Germinal center (tissue), 1 donor: ENCODE data around the gene ALDH4A1.

Experiments
- DNase-seq: peaks from one replicate; pipeline ENCODE4 v3.0.0; 2012; ENCODE audit warnings: mixed read lengths, low spot score

ALDH4A1 gene

GRCh38 chr1:18902523-18903290, at the start of gene ALDH4A1:
Gene ALDH4A1 (minus strand): TSS chr1:18902555. CDS start chr1:18902523, 32 bp downstream.
- peak; percentile 99 for DNase-seq

- peak; percentile 65 for DNase-seq
These were observed 49.5 kb upstream of the ALDH4A1 start for GRCh38 chr1:18951818-18952391.

DNA sequence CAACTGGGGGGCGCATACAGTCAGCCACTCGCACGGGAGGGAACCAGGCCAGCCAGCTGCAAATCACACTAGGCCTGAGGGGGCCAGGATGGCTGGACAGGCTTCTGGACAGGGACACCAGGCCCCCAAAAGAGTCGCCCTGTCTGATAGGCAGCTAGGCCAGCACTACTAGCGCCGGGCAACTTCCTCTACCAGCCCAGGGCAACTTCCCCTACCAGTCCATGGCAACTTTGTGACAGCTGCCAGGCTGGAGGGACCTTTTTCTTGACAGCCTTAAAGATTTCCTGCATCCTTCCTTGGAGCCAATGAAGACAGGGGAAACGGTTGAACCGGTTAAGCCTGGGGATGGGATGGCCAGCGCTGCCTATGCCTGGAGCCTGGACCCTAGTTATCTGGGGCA, 49.1 kb upstream of the ALDH4A1 start:
- DNase-seq: peak; percentile 69

DNA sequence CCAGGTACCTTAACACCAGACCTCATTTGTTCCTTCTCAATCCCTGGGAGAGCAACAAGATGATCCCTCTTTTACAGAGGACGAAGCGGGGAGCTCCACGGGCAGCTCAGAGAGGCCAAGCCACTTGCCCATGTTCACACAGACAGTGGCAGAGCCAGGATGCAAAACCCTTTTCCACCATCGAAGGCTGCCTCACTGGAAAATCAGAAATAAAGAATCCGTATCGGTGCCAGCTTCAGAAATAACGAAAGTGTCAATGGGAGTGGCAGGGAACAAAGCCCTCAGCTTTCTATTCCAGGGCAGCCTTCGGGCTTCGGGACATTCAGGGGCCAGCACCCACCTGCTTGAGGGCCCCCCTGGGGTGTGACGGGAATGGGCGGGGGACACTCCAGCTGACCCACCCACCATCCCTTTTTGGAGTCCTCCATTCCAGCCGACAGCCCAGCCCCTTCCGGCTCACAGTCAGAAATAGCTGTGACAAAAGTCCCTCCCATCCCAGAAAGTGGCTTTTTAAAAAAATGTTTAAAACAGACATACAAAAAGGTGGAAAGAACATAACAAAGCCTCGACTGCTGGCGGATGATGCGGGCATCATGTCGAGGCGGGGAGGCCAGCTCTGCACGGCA, 48.2 kb upstream of the ALDH4A1 start:
- DNase-seq: no peak

DNA sequence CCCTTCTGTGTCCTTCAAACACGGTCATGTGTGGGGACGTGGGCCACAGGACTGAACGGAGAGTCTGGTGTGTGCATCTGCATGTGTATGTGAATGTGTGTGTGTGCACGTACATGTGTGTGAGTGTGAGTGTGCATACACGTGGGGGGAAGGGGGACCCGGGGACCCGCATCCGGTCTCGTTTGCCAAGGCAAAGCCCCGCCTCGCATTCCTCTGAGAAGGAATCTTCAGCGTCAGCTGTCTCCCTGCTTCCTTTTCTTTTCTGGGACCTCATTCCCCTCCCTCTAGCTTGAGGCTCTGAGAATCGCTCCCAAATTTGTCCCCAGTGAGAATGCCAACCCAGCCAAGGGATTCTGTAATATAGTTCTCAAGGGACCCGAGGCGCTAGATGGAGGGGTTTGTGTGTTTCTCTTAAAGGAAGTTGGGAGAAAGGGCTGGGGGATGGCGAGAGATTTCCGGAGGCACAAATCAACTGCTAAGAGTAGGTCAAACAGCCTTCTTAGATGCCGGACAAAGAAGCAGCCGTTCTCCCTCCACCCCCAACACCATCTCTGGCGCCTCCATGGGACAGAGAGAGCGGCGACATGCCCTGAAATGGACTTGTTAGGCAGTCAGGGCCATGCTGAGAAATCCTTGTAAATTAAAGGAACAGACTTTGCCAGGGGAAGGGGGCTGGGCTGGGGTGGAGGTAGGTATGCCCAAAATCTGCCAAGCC, 47.5 kb upstream of the ALDH4A1 start:
- peak; percentile 45 for DNase-seq

- no peak for DNase-seq
These were observed 46.7 kb upstream of the ALDH4A1 start for GRCh38 chr1:18948913-18949685.

DNA sequence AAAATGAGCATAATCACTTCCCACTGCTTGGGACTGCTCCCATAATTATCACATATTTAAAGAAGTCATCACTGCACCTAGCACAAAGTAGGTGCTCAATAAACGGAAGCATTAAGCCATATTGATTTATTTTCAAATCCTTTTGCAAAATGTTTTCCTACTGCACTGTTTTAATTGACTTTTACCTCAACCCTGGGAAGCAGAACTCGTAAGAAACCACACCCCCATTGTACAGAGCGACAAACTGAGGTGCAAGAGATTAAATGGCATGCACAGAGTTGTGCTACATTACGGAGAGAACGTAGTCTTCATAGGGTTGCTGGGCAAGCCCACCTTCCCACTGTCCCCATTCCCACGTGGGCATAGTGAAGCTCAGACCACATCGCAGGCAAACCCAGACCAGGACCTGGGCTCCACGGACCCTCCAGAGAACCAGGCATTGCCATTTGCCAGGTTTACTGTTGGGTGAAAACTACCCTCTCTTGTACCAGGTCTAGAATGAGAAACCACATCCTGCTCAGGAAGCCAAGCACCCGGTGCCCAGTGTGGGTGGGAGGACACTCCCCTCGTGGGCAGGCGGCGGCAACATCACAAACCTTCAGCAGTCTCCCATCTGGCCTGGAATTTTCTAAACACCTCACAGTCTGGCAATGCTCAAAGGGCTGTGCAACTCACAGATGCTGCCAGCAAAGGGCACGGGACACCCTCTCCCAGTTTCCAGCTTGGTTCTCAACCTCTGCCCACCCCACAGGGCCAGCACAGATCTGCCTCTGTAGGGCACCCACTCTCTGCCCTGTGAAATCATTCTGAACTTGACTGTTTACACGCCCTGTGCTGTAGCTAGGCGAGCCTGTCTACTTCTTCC, 45.9 kb upstream of the ALDH4A1 start:
- no peak for DNase-seq

- DNase-seq: no peak
These were observed 45.2 kb upstream of the ALDH4A1 start for GRCh38 chr1:18947570-18947969.

DNA sequence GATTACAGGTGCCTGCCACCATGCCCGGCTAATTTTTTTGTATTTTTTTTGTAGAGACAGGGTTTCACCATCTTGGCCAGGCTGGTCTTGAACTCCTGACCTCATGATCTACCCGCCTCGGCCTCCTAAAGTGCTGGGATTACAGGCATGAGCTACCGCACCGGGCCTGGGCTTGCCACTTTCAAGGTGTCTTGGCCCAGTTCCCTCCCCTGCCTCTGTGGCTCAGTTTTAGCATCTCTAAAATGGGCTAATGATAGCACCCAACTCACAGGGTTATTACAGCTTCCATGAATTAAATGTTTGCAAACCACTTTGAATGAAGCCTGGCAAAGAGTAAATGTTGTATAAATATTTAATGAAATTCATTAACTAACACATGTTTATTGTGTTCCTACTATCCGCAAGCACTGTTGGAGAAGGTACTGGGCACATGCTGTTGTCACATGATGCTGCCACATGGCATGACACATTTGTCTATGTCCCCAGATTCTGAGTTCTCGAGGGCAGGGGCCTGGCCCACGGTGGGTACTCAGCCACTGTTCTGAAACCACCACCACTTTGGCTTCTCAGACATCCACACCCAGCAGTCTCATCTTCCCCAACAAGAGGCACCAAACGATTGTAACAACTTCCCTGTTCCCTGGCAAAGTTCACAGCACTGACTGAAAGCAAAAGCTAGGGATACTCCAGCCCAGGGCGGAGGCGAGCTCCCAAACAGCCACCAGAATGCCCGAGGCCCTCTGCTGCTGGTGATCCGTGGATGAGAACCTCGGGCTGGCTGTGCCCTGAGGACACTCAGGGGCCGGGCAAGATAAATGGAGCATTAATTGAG, 44.4 kb upstream of the ALDH4A1 start:
- DNase-seq: no peak

DNA sequence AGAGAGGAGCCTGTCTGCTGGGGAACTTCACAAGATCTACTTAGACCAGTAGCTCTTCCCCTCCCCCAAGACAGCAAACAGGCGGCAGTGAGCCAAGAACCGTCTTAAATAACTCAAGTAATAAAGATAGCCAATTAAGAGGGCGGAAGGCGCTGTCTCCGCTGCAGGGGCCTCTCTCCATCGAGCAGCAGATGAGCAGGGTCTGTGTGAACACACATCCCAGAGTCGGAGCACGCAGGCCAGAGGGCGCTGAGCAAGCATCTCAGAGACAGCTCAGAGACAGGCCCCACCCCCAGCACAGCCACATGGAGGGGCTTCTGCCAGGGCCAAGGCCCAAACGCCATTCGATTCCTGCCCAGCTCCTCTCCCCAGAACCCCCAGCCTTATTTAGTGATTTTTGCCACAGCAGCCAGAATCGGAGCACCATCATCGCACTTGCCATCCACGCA, 43.1 kb upstream of the ALDH4A1 start:
- no peak for DNase-seq

GRCh38 chr1:18944810-18945209, 42.5 kb upstream of the ALDH4A1 start:
- DNase-seq: no peak

DNA sequence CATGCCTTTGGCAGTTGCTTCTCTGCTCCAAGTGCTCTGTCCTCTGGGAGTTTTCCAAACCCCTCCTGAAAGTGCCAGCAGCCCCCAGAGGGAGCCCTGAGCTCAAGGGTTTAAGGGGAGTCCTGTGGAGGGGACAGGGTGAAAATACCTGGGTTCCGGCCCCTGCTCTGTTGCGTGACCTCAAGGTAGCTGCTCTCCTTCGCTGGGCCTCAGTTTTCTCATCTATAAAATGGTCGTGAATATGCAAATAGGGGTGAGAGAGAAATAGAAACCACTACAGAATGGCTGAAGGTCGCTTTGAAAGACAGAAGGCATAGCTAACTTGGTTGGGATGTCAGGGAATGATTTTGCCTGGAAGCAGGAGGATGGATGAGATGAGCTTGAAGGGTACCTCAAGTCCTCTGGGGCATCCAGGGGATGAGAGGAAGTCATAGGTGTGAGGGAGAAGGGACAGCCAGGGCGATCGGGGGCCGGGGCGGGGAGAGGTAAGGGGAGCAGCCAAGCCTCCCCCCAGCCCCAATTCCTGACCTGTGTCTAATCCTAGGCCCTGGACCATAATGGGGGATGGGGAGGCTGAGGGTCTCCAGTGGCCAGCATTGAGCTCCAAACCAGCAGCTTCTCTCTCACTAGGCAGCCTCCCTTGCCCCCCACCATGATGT, 41.7 kb upstream of the ALDH4A1 start:
- no peak for DNase-seq

GRCh38 chr1:18943162-18943561, 40.8 kb upstream of the ALDH4A1 start:
- no peak for DNase-seq

DNA sequence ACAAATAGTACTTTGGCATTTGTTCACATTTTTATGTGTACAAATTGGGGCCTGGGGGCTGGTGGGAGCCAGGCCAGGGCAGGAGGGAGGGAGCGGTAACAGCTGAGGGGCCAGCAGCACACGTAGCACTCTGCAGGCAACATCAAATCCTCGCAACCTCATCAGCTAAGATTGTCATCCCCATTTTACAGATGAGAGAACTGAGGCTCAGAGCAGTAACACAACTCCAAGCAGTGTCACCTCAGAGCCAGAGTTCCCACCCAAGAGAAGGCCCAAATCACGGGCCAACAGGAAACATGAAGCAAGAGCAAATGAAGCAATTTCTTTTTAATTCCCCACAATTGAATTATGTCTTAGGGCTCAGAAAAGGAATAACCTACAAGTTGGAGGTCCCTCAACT, 40.0 kb upstream of the ALDH4A1 start:
- DNase-seq: no peak

GRCh38 chr1:18941221-18942141, 39.1 kb upstream of the ALDH4A1 start:
- DNase-seq: no peak

DNA sequence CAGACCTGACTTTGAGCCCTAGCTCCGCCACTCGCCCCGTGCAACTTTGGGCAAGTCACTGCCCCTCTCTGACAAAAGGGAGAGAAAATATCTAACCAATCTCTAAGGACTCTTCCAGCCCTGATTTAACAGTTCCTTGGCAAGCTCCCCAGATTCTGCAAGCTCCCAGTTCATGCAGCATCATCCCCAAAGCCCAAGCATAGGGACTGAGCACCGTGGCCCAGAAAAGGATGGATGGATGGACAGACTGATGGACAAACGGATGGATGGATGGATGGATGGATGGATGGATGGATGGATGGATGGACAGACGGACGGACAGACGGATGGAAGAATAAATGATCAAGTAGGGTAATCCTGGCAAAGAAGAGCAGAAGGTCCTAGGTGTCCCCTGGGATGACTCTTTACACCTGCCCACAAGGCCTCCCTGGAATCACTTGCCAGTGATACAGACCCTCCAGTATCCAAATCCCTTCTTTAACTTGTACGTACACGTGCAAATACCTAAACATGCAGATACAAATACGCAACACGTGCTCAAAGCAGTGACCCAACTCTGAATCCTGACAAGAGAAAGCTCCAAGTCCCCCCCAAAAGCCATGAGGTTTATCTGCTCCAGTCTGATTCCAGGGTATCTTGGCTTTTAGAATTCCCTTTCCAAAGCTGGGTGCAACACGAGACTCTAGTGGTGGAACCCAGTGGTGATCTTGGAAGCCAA, 38.1 kb upstream of the ALDH4A1 start:
- DNase-seq: no peak
